H1 (cell line): Measurements from ENCODE around the gene RNF175. TPM values are rescaled to one million over a fixed set of nuclear protein-coding genes. Genes with fewer than 3 reads are reported as not detected.

Experiments
- BACH1 ChIP-seq: IDR thresholded peaks from 2 replicates; pipeline ENCODE4 v1.6.1; 2012; ENCODE audit warnings: low read length, improper control_type of control experiment
- EP300 ChIP-seq, 2 experiments: IDR thresholded peaks; 1 replicate in 1 of 2; 2 replicates in 1 of 2; pipeline ENCODE4 v1.6.1; 2011 to 2012; ENCODE audit warnings: low read depth in 2 of 2, low read length in 2 of 2, mild to moderate bottlenecking in 2 of 2, borderline replicate concordance in 1 of 2, inconsistent platforms in 1 of 2, moderate library complexity in 1 of 2
- KDM5A ChIP-seq: fragments of 200-600 bp; IDR thresholded peaks from 2 replicates; pipeline ENCODE4 v1.7.1; 2012; ENCODE audit warnings: mild to moderate bottlenecking, low read length, inconsistent platforms, mixed read lengths
- PHF8 ChIP-seq: fragments of 200-600 bp; sonication (generic); conservative IDR thresholded peaks from 2 replicates; pipeline ENCODE4 v1.7.1; 2012; ENCODE audit warnings: low read depth, mild to moderate bottlenecking, inconsistent platforms, low read length, moderate library complexity
- RXRA ChIP-seq: IDR thresholded peaks from 2 replicates; pipeline ENCODE4 v1.6.1; 2011; ENCODE audit warnings: low read depth, mild to moderate bottlenecking, low read length, moderate library complexity; ENCODE audit not compliant: insufficient read depth
- TCF12 ChIP-seq: IDR thresholded peaks from 2 replicates; pipeline ENCODE4 v1.6.1; 2011; ENCODE audit warnings: low read depth, mild to moderate bottlenecking, low read length
- polyA plus RNA-seq, 7 experiments: library from polyadenylated mRNA; depleted of rRNA in 3 of 7; stranded (reverse) in 5 of 7; unstranded in 2 of 7; fragments of >200 nt in 5 of 7; fragments of 200-250 nt in 2 of 7; gene quantifications; 1 replicate in 5 of 7; 2 replicates in 1 of 7; 4 replicates in 1 of 7; pipeline versions ENCODE4 v1.2.1 to v1.2.3, GENCODE V29; 2011 to 2013; ENCODE audit warnings: missing spikeins in 2 of 7, mixed read lengths in 2 of 7
- total RNA-seq: library from RNA; stranded (reverse); fragmentation: NEBNext Ultra II Directional; extraction: Animal tissue kit (Norgen Biotek cat#: 25700); gene quantifications from 2 replicates; pipeline ENCODE4 v1.2.1, GENCODE V29; 2021

RNF175 gene
- total and polyA plus RNA-seq, 2 of the 8 experiments (the other 6 are each of a cell fraction or from before 2014, with no cell fraction given) = 7.9 to 9.8 TPM

GRCh38 chr4:153799694-153800074 lies 39.9 kb upstream of the RNF175 start (continued):
- TF ChIP-seq RXRA (no peak), EP300 (IDR thresholded peaks at IDR 0.05; ENCODE audit: borderline replicate concordance in 1 of 2, low read depth in 2 of 2, low read length in 2 of 2) (no peak), KDM5A (no peak), BACH1 (no peak), PHF8 (no peak), TCF12 (no peak)
